Forelimb muscle (tissue), 1 donor: ENCODE results near the gene CDR2. TPM values are rescaled to one million over a fixed set of nuclear protein-coding genes. Genes with fewer than 3 reads are reported as not detected.
"Not testable (repeated sequence)": the region's sequence is repeated elsewhere in the genome, so short reads cannot be mapped to it uniquely, and the experiment has no call there.

Source experiments
- DNase-seq: peaks from one replicate; pipeline ENCODE4 v3.0.0-alpha.2; 2013; ENCODE audit warnings: low read depth
- polyA plus RNA-seq: library from polyadenylated mRNA; unstranded; fragments of 120-200 nt; gene quantifications from one replicate; pipeline ENCODE4 v1.2.1, GENCODE V29; 2013; ENCODE audit not compliant: insufficient read length

CDR2 gene
- 15.2 TPM for polyA plus RNA-seq

DNA sequence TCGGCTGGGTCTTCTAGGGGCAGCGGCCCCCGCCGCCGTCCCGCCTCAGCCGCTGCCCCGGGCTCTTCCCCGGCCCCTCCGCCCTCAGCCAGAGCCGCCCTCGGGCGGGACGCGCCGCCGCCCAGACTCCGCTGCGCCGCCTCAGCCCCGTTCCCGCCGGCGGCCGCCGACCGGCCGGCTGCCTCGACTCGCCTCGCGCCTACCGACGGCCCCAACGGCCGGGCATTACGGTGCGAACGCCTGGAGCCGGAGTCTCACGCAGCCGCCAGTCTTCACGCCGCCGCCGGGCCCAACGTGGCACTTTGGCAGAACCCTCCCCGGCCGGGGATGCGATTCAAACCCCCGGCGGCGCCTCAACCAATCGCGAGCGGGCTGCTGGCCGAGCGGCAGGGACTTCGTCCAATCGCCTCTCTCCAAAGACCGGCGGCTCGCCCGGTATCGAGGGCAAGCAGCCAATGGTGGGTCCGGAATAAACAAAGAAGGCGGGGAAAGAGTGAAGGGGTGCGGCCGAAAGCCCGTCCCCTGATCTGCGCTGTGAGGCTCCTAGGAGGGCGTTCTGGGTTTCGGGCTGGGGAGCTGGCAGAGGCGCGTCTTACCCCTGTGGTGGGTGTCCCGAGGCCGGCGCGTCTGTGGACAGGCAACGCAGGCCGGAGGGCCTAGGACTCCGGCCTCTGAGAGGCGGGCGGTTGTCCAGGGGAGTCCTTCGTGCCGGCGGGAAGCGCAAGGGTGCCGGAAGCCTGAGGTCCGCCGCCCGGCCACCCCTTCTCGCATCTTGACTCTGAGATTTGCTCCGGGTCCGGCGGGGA is at the start of gene CDR2:
CDR2 (minus strand) TSS at position 309 of the 806 bp plus-strand sequence. CDS start 310 bp downstream, outside the sequence.
- peak; percentile 93 for DNase-seq

DNA sequence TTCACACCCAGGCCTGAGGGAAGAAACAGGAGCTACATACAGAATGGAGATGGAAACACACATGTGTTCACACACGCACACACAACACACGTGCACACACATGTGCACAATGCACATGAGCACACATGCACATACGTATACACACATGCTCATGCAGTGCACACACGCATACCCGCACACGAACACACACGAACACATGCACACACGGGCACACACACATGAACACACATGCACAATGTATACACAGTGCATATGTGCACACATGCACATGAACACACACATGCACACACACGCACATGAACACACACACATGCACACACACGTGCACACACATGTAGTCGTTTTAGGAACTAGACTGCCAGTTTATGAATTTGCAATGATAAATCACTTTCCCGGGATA is 49.3 kb upstream of the CDR2 start:
- DNase-seq: no peak

DNA sequence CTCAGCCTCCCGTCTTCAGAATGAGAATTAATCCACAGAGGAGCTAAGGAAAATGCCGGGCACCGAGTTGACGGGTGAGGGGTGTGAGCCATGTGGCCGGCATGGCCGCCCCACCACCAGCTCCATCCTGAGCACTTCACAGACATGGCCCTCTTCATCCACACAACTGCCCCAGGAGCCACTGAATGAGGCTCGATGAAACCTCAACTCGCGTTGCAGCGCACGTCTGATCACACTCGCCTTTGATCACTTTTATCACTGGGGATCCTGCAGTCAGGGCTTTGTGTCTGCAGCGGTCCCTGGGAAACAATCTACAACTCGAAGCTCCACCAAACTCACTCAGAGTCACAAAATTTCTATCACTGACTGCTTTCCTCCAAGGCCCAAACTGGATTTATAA is 46.7 kb upstream of the CDR2 start:
- DNase-seq: no peak

DNA sequence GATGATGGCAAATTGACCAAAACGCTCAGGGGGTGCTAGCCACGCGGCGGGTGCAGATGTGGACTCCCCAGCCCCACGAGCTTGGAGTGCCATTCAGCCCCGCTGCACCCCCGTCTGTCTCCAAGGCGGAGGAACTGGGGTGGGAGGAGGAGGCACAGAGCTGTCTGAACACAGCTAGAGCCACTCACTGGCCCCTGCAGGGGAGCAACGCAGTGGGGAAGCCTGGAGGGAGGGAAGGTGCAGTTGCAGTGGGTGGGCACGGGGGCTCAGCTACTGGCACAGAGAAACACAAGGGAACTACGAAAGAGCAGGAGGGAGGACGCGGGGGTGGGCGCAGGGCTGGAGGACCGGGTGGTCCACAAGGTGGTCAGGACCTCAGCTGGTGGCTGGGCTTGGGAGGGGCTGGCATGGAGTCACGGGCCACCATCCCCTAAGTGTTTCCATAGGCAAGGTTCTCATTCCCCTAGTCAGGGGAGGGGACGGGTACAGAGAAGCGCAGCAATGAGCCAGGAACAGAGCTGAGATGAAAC is 46.3 kb upstream of the CDR2 start:
- DNase-seq: no peak

DNA sequence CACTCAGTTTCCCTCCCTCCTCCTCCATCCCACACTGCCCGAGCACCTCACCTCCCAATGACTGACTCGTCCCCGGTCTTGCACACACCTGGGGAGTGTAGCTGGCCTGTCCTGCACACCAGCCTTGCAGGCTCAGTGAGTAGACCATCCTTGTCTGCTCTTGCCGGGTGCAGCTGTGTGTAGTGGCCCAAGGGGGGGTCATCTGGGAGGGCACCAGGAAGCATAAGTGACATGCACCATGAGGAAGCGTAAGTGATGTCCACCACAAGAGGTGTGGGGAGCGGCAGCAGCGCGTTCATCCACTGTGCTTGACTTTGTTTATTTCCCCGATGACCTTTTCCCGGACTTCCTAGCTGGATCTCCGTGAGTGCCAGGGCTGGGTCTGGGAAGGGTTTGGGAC is 45.5 kb upstream of the CDR2 start:
- DNase-seq: no peak

GRCh38 chr16:22418826-22419225 is 44.4 kb upstream of the CDR2 start:
- no peak for DNase-seq

GRCh38 chr16:22417798-22418197 is 43.4 kb upstream of the CDR2 start:
- not testable (repeated sequence) for DNase-seq

DNA sequence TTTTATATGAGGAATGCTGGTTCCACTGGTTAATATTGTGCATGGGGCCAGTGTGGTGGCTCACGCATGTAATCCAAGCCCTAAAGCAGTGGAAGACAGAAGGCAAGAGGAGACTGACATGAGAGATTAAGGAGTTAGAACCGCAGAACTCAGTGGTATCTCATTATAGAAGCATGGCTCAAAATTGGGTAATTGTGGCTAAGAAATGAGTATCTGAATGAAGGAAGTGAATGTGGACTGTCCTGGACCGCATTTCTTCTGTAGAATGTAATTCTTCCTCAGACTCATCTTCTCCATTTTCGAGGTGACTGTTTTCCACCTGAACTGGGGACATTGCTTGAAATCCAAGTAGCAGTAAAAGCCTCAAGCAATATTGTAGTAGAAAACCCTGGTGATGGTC is 42.6 kb upstream of the CDR2 start:
- no peak for DNase-seq

DNA sequence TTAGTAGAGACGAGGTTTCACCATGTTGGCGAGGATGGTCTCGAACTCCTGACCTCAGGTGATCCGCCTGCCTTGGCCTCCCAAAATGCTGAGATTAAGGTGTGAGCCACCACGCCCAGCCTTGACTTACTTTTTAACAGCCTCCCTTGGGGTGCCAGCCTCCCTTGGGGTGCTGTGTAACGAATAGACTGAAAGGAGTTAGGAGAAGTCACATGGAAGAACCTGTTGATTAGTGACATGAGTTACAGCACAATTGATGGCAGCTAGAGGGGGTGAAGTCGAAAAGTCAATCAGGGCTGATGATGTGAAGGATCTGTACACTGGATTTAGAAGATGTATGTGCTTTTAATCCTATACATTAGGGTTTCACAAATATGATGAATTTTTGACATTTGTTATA is 39.4 kb upstream of the CDR2 start:
- DNase-seq: no peak

- DNase-seq: no peak
These were observed 33.1 kb upstream of the CDR2 start for GRCh38 chr16:22407486-22407885.

DNA sequence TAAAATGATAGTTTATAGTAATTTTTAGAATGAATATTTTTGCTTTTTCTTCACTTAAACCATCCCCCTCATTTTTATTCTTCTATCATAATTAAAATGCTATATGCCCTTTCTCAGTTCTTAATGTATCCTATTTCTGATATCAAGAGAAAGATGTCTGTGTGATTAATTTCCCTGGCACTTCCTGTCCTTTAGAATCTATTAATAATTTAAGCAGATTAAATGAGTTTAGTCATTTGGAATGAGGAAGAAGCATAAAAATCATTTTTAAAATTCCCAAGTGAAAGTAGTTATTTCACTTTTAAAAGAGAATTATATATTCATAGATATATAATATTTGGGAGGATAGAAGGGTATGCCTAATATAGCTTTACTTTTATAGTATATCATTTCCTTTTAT is 27.8 kb upstream of the CDR2 start:
- DNase-seq: no peak

DNA sequence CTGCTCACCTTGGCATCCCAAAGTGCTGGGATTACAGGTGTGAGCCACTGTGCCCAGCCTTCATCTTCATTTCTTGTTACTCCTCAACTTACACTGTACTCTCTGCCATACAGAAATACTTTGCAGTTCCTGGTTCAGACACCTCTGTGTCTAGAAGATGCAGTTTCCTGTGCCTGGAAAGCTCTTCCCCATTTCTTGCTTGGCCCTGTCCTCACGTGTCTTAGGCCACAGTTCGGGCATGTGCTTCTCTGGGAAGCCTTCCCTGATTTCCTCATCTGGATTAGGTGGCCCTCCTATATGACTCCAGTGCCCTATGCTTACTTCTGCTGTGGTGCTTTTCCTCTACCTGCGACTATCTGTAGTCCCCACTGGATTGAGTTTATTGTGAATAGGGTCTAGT is 26.5 kb upstream of the CDR2 start:
- DNase-seq: no peak

GRCh38 chr16:22397931-22398330 is 23.5 kb upstream of the CDR2 start:
- DNase-seq: no peak

DNA sequence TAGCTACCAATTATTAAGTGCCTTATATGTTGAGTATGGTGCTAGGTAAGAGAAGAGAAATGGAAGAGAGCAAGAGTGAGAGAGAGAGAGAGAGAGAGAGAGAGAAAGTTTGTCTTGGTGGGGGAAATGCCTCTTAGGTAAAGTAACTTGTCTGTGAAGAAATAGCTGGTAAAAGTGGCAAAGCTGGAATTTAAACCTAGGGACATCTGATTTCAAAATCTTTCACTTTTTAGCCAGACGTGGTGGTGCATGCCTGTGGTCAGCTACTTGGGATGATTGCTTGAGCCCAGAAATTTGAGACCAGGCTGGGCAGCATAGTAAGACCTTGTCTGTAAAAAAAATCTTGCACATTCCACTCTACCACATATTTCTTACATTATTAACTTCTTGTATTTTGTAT is 23.0 kb upstream of the CDR2 start:
- no peak for DNase-seq

- no peak for DNase-seq
These were observed 21.5 kb upstream of the CDR2 start for GRCh38 chr16:22395960-22396359.

GRCh38 chr16:22394121-22394520 is 19.7 kb upstream of the CDR2 start:
- no peak for DNase-seq

DNA sequence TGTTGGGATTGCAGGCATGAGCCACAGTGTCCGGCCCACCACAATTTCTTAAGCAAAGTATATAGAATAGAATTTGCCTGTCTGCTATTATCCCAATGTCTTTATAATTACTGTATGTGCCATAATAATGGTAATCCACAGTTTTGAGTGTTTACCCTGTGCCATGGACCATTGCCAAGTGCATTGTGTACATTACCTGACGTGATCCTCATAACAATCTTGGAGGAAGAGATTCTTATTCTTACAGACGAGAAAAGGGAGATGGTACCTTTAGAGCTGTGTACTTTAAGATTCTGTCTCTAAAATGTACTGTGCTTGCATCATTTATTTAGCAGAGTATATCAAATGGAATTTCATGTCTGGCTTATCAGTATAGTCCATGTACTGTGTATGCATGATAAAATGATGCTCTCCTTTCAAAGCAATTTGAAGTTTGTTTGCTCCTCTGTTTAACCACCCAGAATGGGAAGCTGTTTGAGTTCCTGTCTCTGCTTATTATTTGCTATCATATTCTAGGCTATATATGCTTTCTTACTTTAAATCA is 13.8 kb upstream of the CDR2 start:
- no peak for DNase-seq

DNA sequence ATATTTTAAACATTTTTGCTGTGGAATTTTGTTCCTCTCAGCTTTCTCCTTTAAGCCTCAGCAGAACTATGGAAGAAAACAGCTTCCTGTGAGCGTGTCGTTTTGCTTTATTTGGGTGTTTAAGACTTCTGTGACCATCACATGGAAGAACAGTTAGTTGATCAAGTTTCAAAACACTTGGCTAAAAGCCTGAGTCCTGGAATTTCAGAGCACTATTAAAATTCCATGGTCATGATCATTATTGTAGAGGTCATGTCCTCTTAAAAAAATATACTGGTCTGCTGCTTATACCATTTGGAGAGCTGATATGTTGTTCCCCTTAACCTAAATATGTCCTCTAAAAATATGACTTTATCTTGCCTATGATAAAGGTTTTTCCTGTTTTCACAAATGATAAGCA is 12.6 kb upstream of the CDR2 start:
- no peak for DNase-seq

DNA sequence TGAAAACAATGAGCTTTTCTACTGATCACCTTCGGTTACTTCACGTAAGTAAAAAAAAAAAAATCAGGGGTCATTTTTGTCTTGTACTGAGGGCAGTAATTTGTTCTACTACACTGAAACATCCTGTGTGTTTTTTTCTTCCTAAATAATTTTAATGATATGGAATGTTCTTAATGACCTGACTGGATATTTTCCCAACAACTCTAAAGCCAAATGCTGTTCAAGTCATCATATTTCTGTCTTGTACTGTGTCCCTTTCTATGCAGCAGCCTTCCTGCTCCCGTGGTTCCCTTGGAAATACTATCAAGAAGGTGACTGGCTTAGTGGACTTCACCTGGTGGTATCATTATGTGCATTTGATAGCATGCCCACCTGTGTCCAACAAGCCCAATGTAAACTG is 10.8 kb upstream of the CDR2 start:
- DNase-seq: no peak

DNA sequence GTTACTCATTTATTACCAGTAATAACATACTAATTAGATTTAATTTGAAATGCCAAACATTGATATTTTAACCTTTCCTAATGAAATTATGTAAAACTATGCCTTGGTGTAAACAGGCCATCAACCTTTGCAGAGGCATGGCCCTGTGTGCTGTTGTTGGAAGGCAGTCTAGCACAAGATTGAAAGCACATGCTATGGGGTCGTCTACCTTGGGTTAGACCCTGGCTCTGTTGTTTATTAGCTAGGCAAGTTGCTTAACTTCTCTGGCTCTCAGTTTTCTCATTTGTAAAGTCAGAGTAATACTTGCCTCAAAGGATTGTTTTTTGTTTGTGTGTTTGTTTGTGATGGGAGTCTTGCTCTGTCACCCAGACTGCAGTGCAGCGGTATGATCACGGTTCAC is 9.4 kb upstream of the CDR2 start:
- no peak for DNase-seq

DNA sequence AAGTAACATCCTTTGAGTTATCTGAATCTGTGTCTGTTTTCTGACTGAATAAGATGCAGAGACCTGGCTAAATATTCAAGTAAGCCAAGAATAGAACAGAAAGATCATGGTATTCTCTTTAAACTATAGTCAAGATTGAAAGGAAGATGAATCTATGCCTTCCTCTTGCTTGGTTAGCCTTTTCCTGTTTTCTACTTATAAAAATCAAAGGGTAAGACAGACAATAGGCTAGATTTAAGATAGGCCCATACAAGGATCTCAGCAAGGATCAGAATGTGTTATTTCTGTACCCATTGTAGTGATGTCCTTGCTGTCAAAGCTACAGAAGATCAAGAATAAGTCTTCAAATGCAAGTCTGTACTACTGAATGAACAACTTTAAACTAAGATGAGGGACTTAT is 7.0 kb upstream of the CDR2 start:
- DNase-seq: no peak

- DNase-seq: no peak
These were observed 6.1 kb upstream of the CDR2 start for GRCh38 chr16:22380529-22380928.

DNA sequence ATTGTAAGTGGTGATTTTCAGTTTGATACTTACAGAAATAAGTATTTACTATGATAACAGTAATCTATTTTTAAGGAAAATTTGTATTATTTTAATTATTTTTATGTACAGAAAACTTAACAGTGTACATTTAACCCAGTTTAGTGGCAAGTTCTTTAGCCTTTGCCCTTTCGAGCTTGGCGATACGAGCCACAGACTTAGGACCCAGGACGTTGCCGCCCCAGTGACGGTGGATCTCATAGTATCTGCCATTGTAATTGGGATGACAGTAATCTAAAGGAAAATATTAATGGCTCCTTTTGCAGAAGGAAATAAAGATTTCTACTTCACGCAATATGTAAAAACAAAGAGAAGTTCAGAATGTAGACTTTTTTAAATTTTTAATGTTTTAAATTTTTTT is 5.2 kb upstream of the CDR2 start:
- DNase-seq: no peak
